B cell (primary cell): ENCODE results near the gene FN3K. TPM values are rescaled to one million over a fixed set of nuclear protein-coding genes. Genes with fewer than 3 reads are reported as not detected.
"Not testable (repeated sequence)": the region's sequence is repeated elsewhere in the genome, so short reads cannot be mapped to it uniquely, and the experiment has no call there.

ENCODE experiments used
- ATAC-seq: fragments of 200-7000 bp; cut with Tn5 transposase; one replicate; pipeline ENCODE4 v1.10.0; 2021; ENCODE audit warnings: low read depth, mild to moderate bottlenecking, moderate number of reproducible peaks, moderate library complexity
- CTCF ChIA-PET: fragments of 350-600 bp; sonication (Branson Sonifier 250); formaldehyde crosslinking; loops from one replicate; lab custom pipeline; 2021; ENCODE audit warnings: antibody characterized with exemption, inconsistent platforms; lab: Charles Lee
- POLR2A ChIA-PET: fragments of 350-600 bp; sonication (Branson Sonifier 250); formaldehyde crosslinking; loops from one replicate; lab custom pipeline; 2021; ENCODE audit warnings: antibody characterized with exemption; lab: Charles Lee
- DNase-seq: peaks from one replicate; pipeline ENCODE4 v3.0.0; 2013
- H2AFZ ChIP-seq: 2 replicates; pipeline ENCODE4 v1.6.1; 2012; ENCODE audit warnings: mild to moderate bottlenecking, low read depth, low read length; ENCODE audit not compliant: insufficient read depth, poor library complexity, severe bottlenecking
- H3K27ac ChIP-seq, 2 donors: 1 replicate in 1 of 2; 2 replicates in 1 of 2; pipeline ENCODE4 v1.5.1; 2012 to 2013; ENCODE audit warnings: low read length in 2 of 2, mild to moderate bottlenecking in 2 of 2, moderate library complexity in 1 of 2
- H3K27me3 ChIP-seq, 4 experiments: fragments of 200-600 bp in 1 of 4; sonication (generic) in 1 of 4; replicated peaks in 1 of 4; 1 replicate in 2 of 4; 2 replicates in 2 of 4; pipeline versions ENCODE4 v1.6.1 to v1.7.0; 2013 to 2016; ENCODE audit warnings: low read length in 3 of 4, mild to moderate bottlenecking in 2 of 4, mixed read lengths in 1 of 4, moderate library complexity in 1 of 4; ENCODE audit not compliant: insufficient read depth in 4 of 4, control insufficient read depth in 3 of 4; ENCODE audit errors: control extremely low read depth in 1 of 4
- H3K36me3 ChIP-seq, 2 experiments: replicated peaks in 1 of 2; 1 replicate in 1 of 2; 2 replicates in 1 of 2; pipeline versions ENCODE4 v1.6.1 to v1.7.1; 2013; ENCODE audit warnings: low read length in 1 of 2; ENCODE audit not compliant: insufficient read depth in 2 of 2, control insufficient read depth in 1 of 2; ENCODE audit errors: control extremely low read depth in 1 of 2, extremely low read depth in 1 of 2
- H3K4me1 ChIP-seq, 2 donors: fragments of 200-600 bp in 1 of 2; sonication (generic) in 1 of 2; 1 replicate in 1 of 2; 2 replicates in 1 of 2; pipeline versions ENCODE4 v1.5.1 to v1.6.1; 2013 to 2017; ENCODE audit warnings: low read length in 2 of 2; ENCODE audit not compliant: control insufficient read depth in 2 of 2, insufficient read depth in 2 of 2
- H3K4me2 ChIP-seq: replicated peaks from 2 replicates; pipeline ENCODE3; 2012; ENCODE audit warnings: mild to moderate bottlenecking, low read depth, low read length; ENCODE audit not compliant: poor library complexity, severe bottlenecking
- H3K4me3 ChIP-seq, 5 experiments: fragments of 200-600 bp in 1 of 5; sonication (generic) in 1 of 5; 1 replicate in 3 of 5; 2 replicates in 2 of 5; pipeline versions ENCODE4 v1.5.1 to v1.7.0; 2011 to 2016; ENCODE audit warnings: low read length in 4 of 5, mild to moderate bottlenecking in 4 of 5, low read depth in 2 of 5, control low read depth in 1 of 5, moderate library complexity in 1 of 5; ENCODE audit not compliant: insufficient read depth in 1 of 5; ENCODE audit errors: control extremely low read depth in 1 of 5, extremely low read depth in 1 of 5
- H3K79me2 ChIP-seq: fragments of 200-600 bp; sonication (generic); one replicate; pipeline ENCODE4 v1.6.0; 2016; ENCODE audit warnings: low read length; ENCODE audit not compliant: control insufficient read depth, insufficient read depth
- H3K9ac ChIP-seq: fragments of 200-600 bp; sonication (generic); 2 replicates; pipeline ENCODE4 v1.6.1; 2017; ENCODE audit warnings: mild to moderate bottlenecking, low read length, moderate library complexity
- H3K9me3 ChIP-seq, 3 donors: one replicate each; pipeline versions ENCODE4 v1.6.1 to v1.7.1; 2013; ENCODE audit warnings: low read length in 2 of 3; ENCODE audit not compliant: control insufficient read depth in 2 of 3, insufficient read depth in 1 of 3; ENCODE audit errors: control extremely low read depth in 1 of 3
- H4K20me1 ChIP-seq: 2 replicates; pipeline ENCODE4 v1.6.0; 2012; ENCODE audit warnings: mild to moderate bottlenecking, low read length; ENCODE audit not compliant: insufficient read depth, control insufficient read depth, poor library complexity, severe bottlenecking
- H3K27ac Mint-ChIP-seq: one replicate; pipeline ENCODE4 v1.8.0; 2021; ENCODE audit warnings: mixed read lengths
- H3K27me3 Mint-ChIP-seq: one replicate; pipeline ENCODE4 v1.8.0; 2021; ENCODE audit warnings: mixed read lengths
- H3K4me1 Mint-ChIP-seq: one replicate; pipeline ENCODE4 v1.8.0; 2021; ENCODE audit warnings: mixed read lengths
- H3K4me3 Mint-ChIP-seq: one replicate; pipeline ENCODE4 v1.8.0; 2021; ENCODE audit warnings: mixed read lengths
- H3K9me3 Mint-ChIP-seq: one replicate; pipeline ENCODE4 v1.8.0; 2022; ENCODE audit warnings: mixed read lengths; ENCODE audit not compliant: insufficient read depth
- CTCF ChIP-seq: fragments of 200-600 bp; IDR thresholded peaks from one replicate; pipeline ENCODE4 v1.8.0; 2022; ENCODE audit warnings: antibody characterized with exemption, mild to moderate bottlenecking
- EZH2 ChIP-seq: IDR thresholded peaks from 2 replicates; pipeline ENCODE4 v1.6.1; 2012; ENCODE audit warnings: borderline replicate concordance, low read depth, mild to moderate bottlenecking, moderate library complexity, low read length; ENCODE audit not compliant: insufficient read depth, poor library complexity, severe bottlenecking
- WGBS: methylation state at CpG from one replicate; pipeline ENCODE4 v1.1.5; 2013; ENCODE audit warnings: missing lambda C conversion rate; ENCODE audit not compliant: insufficient coverage; 5-methylcytosine and 5-hydroxymethylcytosine counted together
- intact Hi-C: fragments of 100-400 bp; cut with micrococcal nuclease; formaldehyde crosslinking; loops from one replicate; pipeline ENCODE4 v1.10.0; 2022
- polyA plus RNA-seq: library from polyadenylated mRNA; depleted of rRNA; stranded (reverse); fragments of >200 nt; gene quantifications from 2 replicates; pipeline ENCODE4 v1.2.3, GENCODE V29; 2012
- total RNA-seq, 2 donors: library from RNA; stranded (reverse); fragments of 120-200 nt in 1 of 2; gene quantifications; 1 replicate in 1 of 2; 2 replicates in 1 of 2; pipeline versions ENCODE4 v1.2.3 to v1.2.4, GENCODE V29; 2013 to 2022

Gene FN3K
- total and polyA plus RNA-seq, 2 donors (not counting 1 experiment from before 2014, with no cell fraction given): 1.1 to 2.6 TPM

- no peaks in the 10 kb centered on the region for H3K36me3 ChIP-seq
- WGBS: 96% methylated on average over 12 of the region's 16 CpGs
- DNase-seq (no peak), ATAC-seq (no peak)
- no peak overlapping the region for H3K9ac ChIP-seq
- no peak for TF ChIP-seq EZH2
- no peak for TF ChIP-seq CTCF
- Mint-ChIP-seq H3K9me3 (peaks cover 3% of the 10 kb centered on the region), H3K4me1 (no peaks in the 10 kb centered on the region), H3K27ac (no peak overlapping the region), H3K27me3 (no peaks in the 10 kb centered on the region), H3K4me3 (no peak overlapping the region)
- no peaks in the 10 kb centered on the region for H3K27me3 ChIP-seq
- H3K9me3 ChIP-seq: peaks cover 0 to 34% (median 6%) of the 10 kb centered on the region in 3 donors
- H2AFZ ChIP-seq: no peak overlapping the region
- no peak overlapping the region for H3K4me3 ChIP-seq
- H3K79me2 ChIP-seq: no peaks in the 10 kb centered on the region
- no peak overlapping the region for H3K27ac ChIP-seq
- ChIA-PET POLR2A (no interaction called here), CTCF (no interaction called here)
- intact Hi-C loops: no loop called here
- no peak overlapping the region for H3K4me2 ChIP-seq
- H4K20me1 ChIP-seq: no peaks in the 10 kb centered on the region
- no peaks in the 10 kb centered on the region for H3K4me1 ChIP-seq
Observed at GRCh38 chr17:82743344-82744219, 8.2 kb downstream of the FN3K start.

DNA sequence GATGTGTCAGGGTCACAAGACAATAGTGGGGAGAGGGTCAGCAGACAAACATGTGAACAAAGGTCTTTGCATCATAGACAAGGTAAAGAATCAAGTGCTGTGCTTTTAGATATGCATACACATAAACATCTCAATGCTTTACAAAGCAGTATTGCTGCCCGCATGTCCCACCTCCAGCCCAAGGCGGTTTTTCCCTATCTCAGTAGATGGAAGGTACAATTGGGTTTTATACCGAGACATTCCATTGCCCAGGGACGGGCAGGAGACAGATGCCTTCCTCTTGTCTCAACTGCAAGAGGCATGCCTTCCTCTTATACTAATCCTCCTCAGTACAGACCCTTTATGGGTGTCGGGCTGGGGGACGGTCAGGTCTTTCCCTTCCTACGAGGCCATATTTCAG lies 9.3 kb downstream of the FN3K start:
- H3K9me3 Mint-ChIP-seq, DNase-seq, H3K36me3 ChIP-seq, H3K4me1 ChIP-seq, H3K9ac ChIP-seq, H3K79me2 ChIP-seq, H3K4me3 Mint-ChIP-seq, H3K27me3 ChIP-seq, H3K4me1 Mint-ChIP-seq, H3K27me3 Mint-ChIP-seq, POLR2A ChIA-PET, intact Hi-C loops, ATAC-seq, H3K27ac ChIP-seq, CTCF ChIA-PET, H4K20me1 ChIP-seq, H3K4me3 ChIP-seq, H3K4me2 ChIP-seq, H2AFZ ChIP-seq, H3K27ac Mint-ChIP-seq: not testable (repeated sequence)
- peaks cover 0 to 30% (median 6%) of the 10 kb centered on the region in 3 donors for H3K9me3 ChIP-seq
- no CpG with 5 or more reads among the region's 7 CpGs for WGBS
